CD14-positive monocyte (primary cell): ENCODE data around the gene CHN2. TPM values are rescaled to one million over a fixed set of nuclear protein-coding genes. Genes with fewer than 3 reads are reported as not detected.
"Not testable (repeated sequence)": the region's sequence is repeated elsewhere in the genome, so short reads cannot be mapped to it uniquely, and the experiment has no call there.

Experiments
- DNase-seq, 3 donors: peaks; one replicate each; pipeline ENCODE4 v3.0.0-alpha.2; 2011 to 2022
- H2AFZ ChIP-seq: 2 replicates; pipeline ENCODE4 v1.6.0; 2012; ENCODE audit warnings: mild to moderate bottlenecking, low read depth, low read length, inconsistent platforms; ENCODE audit not compliant: insufficient read depth, poor library complexity, severe bottlenecking
- H3K27ac ChIP-seq, 2 donors: 1 replicate in 1 of 2; 2 replicates in 1 of 2; pipeline ENCODE4 v1.5.1; 2012 to 2013; ENCODE audit warnings: low read length in 2 of 2, control low read depth in 1 of 2, inconsistent platforms in 1 of 2, low read depth in 1 of 2, mild to moderate bottlenecking in 1 of 2
- H3K27me3 ChIP-seq, 2 donors: one replicate each; pipeline versions ENCODE4 v1.6.0 to v1.6.1; 2011 to 2013; ENCODE audit warnings: low read length in 2 of 2; ENCODE audit not compliant: control insufficient read depth in 2 of 2, insufficient read depth in 2 of 2
- H3K36me3 ChIP-seq, 2 donors: replicated peaks in 1 of 2; 1 replicate in 1 of 2; 2 replicates in 1 of 2; pipeline versions ENCODE4 v1.5.1 to v1.6.1; 2012 to 2013; ENCODE audit warnings: low read length in 2 of 2, control low read depth in 1 of 2, inconsistent platforms in 1 of 2, mild to moderate bottlenecking in 1 of 2; ENCODE audit not compliant: insufficient read depth in 2 of 2, control insufficient read depth in 1 of 2
- H3K4me1 ChIP-seq, 2 donors: 1 replicate in 1 of 2; 2 replicates in 1 of 2; pipeline versions ENCODE4 v1.5.1 to v1.6.1; 2012 to 2013; ENCODE audit warnings: low read length in 2 of 2, control low read depth in 1 of 2, inconsistent platforms in 1 of 2, mild to moderate bottlenecking in 1 of 2, moderate library complexity in 1 of 2; ENCODE audit not compliant: insufficient read depth in 2 of 2, control insufficient read depth in 1 of 2
- H3K4me2 ChIP-seq: replicated peaks from 2 replicates; pipeline ENCODE3; 2012; ENCODE audit warnings: low read length, moderate library complexity, mild to moderate bottlenecking; ENCODE audit not compliant: poor library complexity, severe bottlenecking; ENCODE audit errors: extremely low read depth
- H3K4me3 ChIP-seq, 3 experiments: fragments of 200-600 bp in 1 of 3; sonication (generic) in 1 of 3; replicated peaks in 1 of 3; 1 replicate in 2 of 3; 2 replicates in 1 of 3; pipeline ENCODE4 v1.5.1; 2011 to 2013; ENCODE audit warnings: low read length in 3 of 3, mild to moderate bottlenecking in 3 of 3, control low read depth in 2 of 3, low read depth in 2 of 3, inconsistent platforms in 1 of 3, moderate library complexity in 1 of 3
- H3K79me2 ChIP-seq: 2 replicates; pipeline ENCODE4 v1.6.0; 2012; ENCODE audit warnings: mild to moderate bottlenecking, control low read depth, inconsistent platforms, low read length, moderate library complexity; ENCODE audit not compliant: insufficient read depth
- H3K9ac ChIP-seq: 2 replicates; pipeline ENCODE4 v1.6.0; 2017; ENCODE audit warnings: low read length, mild to moderate bottlenecking; ENCODE audit not compliant: insufficient read depth, poor library complexity, severe bottlenecking
- H3K9me3 ChIP-seq, 2 donors: replicated peaks in 1 of 2; 1 replicate in 1 of 2; 2 replicates in 1 of 2; pipeline versions ENCODE4 v1.5.1 to v1.6.1; 2012 to 2013; ENCODE audit warnings: low read length in 2 of 2, control low read depth in 1 of 2; ENCODE audit not compliant: control insufficient read depth in 1 of 2, insufficient read depth in 1 of 2
- H4K20me1 ChIP-seq: 2 replicates; pipeline ENCODE4 v1.6.0; 2012; ENCODE audit warnings: mild to moderate bottlenecking, low read length, control low read depth, moderate library complexity; ENCODE audit not compliant: insufficient read depth
- H3K27ac Mint-ChIP-seq, 7 donors: one replicate each; pipeline ENCODE4 v1.8.0; 2020; ENCODE audit warnings: mild to moderate bottlenecking in 7 of 7, mixed read lengths in 7 of 7, moderate library complexity in 6 of 7, inconsistent platforms in 2 of 7
- H3K27me3 Mint-ChIP-seq, 3 donors: one replicate each; pipeline ENCODE4 v1.8.0; 2021 to 2022; ENCODE audit warnings: low read depth in 3 of 3, mild to moderate bottlenecking in 3 of 3, mixed read lengths in 3 of 3, moderate library complexity in 3 of 3, inconsistent platforms in 1 of 3
- H3K36me3 Mint-ChIP-seq, 2 donors: one replicate each; pipeline ENCODE4 v1.8.0; 2020; ENCODE audit warnings: mixed read lengths in 2 of 2, inconsistent platforms in 1 of 2, mild to moderate bottlenecking in 1 of 2
- H3K4me1 Mint-ChIP-seq: one replicate; pipeline ENCODE4 v1.8.0; 2020; ENCODE audit warnings: mild to moderate bottlenecking, mixed read lengths
- H3K4me3 Mint-ChIP-seq, 2 donors: one replicate each; pipeline ENCODE4 v1.8.0; 2020; ENCODE audit warnings: mild to moderate bottlenecking in 2 of 2, mixed read lengths in 2 of 2, moderate library complexity in 1 of 2
- H3K9me3 Mint-ChIP-seq, 7 donors: one replicate each; pipeline ENCODE4 v1.8.0; 2020 to 2022; ENCODE audit warnings: mixed read lengths in 7 of 7, mild to moderate bottlenecking in 6 of 7, moderate library complexity in 6 of 7, inconsistent platforms in 2 of 7
- WGBS: methylation state at CpG from one replicate; pipeline ENCODE4 v1.1.5; 2013; ENCODE audit warnings: missing lambda C conversion rate; ENCODE audit not compliant: insufficient coverage; 5-methylcytosine and 5-hydroxymethylcytosine counted together
- intact Hi-C, 2 donors: fragments of 100-400 bp; cut with micrococcal nuclease; formaldehyde crosslinking; loops; one replicate each; pipeline versions ENCODE4 v1.15.0 to v1.15.1; 2023
- polyA plus RNA-seq, 3 donors: library from polyadenylated mRNA; depleted of rRNA in 1 of 3; unstranded in 2 of 3; stranded (reverse) in 1 of 3; fragments of 300-500 nt in 2 of 3; fragments of >200 nt in 1 of 3; fragmentation: Illumina TruSeq in 2 of 3; gene quantifications; 1 replicate in 2 of 3; 2 replicates in 1 of 3; pipeline ENCODE4 v1.2.3, GENCODE V29; 2012 to 2021
- TF ChIP-seq, protein P1 (sequence below): fragments of 200-600 bp; IDR thresholded peaks from one replicate; pipeline ENCODE4 v1.8.0; 2022; ENCODE audit warnings: antibody characterized with exemption, mild to moderate bottlenecking

The CHN2 gene
- polyA plus RNA-seq, 3 donors, result 26.6 to 66.5 (median 44.8) TPM

DNA sequence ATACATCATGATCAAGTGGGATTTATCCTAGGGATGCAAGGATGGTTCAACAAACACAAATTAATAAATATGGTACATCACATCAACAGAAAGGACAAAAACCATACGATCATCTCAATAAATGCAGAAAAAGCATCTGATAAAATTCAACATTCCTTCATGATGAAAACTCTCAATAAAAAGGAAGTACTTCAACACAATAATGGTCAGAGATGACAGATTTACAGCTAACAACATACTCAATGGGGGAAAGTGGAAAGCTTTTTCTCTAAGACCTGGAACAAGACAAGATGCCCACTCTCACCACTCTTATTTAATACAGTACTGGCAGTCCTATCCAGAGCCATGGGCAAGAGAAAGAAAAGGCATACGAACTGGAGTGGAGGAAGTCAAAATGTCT is 329.2 kb downstream of the CHN2 start:
- Mint-ChIP-seq H3K4me1 (no peaks in the 10 kb centered on the region), H3K9me3 (peaks cover 0 to 13% (median 7%) of the 10 kb centered on the region in 7 donors), H3K36me3 (no peaks in the 10 kb centered on the region), H3K27me3 (peaks cover 2 to 6% (median 3%) of the 10 kb centered on the region in 3 donors), H3K27ac (no peak overlapping the region), H3K4me3 (no peak overlapping the region)
- H3K9ac ChIP-seq, result no peak overlapping the region
- no peak overlapping the region for H3K27ac ChIP-seq
- no peaks in the 10 kb centered on the region for H4K20me1 ChIP-seq
- no peaks in the 10 kb centered on the region for H3K4me1 ChIP-seq
- no peaks in the 10 kb centered on the region for H3K27me3 ChIP-seq
- DNase-seq, result no peak
- H2AFZ ChIP-seq, result no peak overlapping the region
- no peaks in the 10 kb centered on the region for H3K79me2 ChIP-seq
- H3K4me3 ChIP-seq, result no peak overlapping the region
- TF ChIP-seq, protein P1, sequence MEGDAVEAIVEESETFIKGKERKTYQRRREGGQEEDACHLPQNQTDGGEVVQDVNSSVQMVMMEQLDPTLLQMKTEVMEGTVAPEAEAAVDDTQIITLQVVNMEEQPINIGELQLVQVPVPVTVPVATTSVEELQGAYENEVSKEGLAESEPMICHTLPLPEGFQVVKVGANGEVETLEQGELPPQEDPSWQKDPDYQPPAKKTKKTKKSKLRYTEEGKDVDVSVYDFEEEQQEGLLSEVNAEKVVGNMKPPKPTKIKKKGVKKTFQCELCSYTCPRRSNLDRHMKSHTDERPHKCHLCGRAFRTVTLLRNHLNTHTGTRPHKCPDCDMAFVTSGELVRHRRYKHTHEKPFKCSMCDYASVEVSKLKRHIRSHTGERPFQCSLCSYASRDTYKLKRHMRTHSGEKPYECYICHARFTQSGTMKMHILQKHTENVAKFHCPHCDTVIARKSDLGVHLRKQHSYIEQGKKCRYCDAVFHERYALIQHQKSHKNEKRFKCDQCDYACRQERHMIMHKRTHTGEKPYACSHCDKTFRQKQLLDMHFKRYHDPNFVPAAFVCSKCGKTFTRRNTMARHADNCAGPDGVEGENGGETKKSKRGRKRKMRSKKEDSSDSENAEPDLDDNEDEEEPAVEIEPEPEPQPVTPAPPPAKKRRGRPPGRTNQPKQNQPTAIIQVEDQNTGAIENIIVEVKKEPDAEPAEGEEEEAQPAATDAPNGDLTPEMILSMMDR, result no peak
- intact Hi-C loops, result no loop called here
- H3K9me3 ChIP-seq, result no peaks in the 10 kb centered on the region
- no peaks in the 10 kb centered on the region for H3K36me3 ChIP-seq
- no CpG with 5 or more reads among the region's 2 CpGs for WGBS
- H3K4me2 ChIP-seq, result no peak overlapping the region

DNA sequence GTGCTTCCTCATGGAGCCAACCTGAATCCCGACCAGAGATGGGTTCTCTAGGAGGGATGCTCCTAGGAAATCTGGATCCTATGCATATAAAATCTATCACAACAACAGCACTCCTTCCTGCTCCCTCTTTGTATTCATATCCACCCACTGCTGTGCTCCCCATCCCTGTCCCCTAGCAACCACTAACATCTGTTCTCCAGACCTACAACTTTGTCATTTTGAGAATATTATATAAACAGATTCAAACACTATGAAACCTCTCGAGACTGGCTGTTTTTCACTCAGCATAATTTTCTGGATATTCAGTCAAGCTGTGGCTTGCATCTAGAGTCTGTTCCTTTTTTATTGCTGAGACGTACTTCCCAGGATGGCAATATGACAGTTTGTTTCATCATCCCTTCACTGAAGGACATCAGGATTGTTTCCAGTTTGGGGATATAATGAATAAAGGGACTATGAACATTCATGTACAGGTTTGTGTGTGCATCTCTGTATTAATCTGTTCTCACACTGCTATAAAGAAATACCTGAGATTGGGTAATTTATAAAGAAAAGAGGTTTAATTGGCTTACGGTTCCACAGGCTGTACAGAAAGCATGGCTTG is 333.0 kb downstream of the CHN2 start:
- H3K9ac ChIP-seq, result no peak overlapping the region
- H3K4me2 ChIP-seq, result no peak overlapping the region
- no peak overlapping the region for H3K4me3 ChIP-seq
- TF ChIP-seq, protein P1, result no peak
- H3K9me3 ChIP-seq, result no peaks in the 10 kb centered on the region
- Mint-ChIP-seq H3K4me1 (no peaks in the 10 kb centered on the region), H3K27ac (no peak overlapping the region), H3K9me3 (peaks cover 5 to 22% (median 14%) of the 10 kb centered on the region in 7 donors), H3K27me3 (peaks cover 3 to 6% (median 3%) of the 10 kb centered on the region in 3 donors), H3K4me3 (no peak overlapping the region), H3K36me3 (no peaks in the 10 kb centered on the region)
- no peak overlapping the region for H2AFZ ChIP-seq
- H3K4me1 ChIP-seq, result no peaks in the 10 kb centered on the region
- H3K79me2 ChIP-seq, result no peaks in the 10 kb centered on the region
- intact Hi-C loops, result no loop called here
- no peaks in the 10 kb centered on the region for H4K20me1 ChIP-seq
- no peak for DNase-seq
- H3K27me3 ChIP-seq, result no peaks in the 10 kb centered on the region
- no peaks in the 10 kb centered on the region for H3K36me3 ChIP-seq
- no peak overlapping the region for H3K27ac ChIP-seq
- 100% methylated on average over 2 of the region's 4 CpGs for WGBS

DNA sequence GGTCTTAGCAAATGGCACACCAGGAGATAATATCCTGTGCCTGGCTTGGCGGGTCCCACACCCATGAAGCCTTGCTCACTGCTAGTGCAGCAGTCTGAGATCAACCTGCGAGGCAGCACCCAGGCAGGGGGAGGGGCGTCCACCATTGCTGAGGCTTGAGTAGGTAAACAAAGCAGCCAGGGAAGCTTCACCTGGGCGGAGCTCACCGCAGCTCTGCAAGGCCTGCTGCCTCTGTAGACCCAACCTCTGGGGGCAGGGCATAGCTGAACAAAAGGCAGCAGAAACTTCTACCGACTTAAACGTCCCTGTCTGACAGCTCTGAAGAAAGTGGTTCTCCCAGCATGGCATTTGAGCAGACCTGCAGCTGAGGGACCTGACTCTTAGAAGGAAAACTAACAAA is 334.0 kb downstream of the CHN2 start:
- H4K20me1 ChIP-seq, intact Hi-C loops, DNase-seq, H3K9me3 ChIP-seq, H3K27ac ChIP-seq, H3K36me3 ChIP-seq, H3K27me3 Mint-ChIP-seq, H3K4me2 ChIP-seq, H3K9ac ChIP-seq, H2AFZ ChIP-seq, H3K4me3 ChIP-seq, H3K27ac Mint-ChIP-seq, H3K36me3 Mint-ChIP-seq, H3K79me2 ChIP-seq, H3K4me3 Mint-ChIP-seq, H3K27me3 ChIP-seq, H3K4me1 ChIP-seq, H3K4me1 Mint-ChIP-seq: not testable (repeated sequence)
- peaks cover 7 to 22% (median 13%) of the 10 kb centered on the region in 7 donors for H3K9me3 Mint-ChIP-seq
- 93% methylated on average over 7 of the region's 7 CpGs for WGBS
